ENCODE measurements around the gene ZNF668. TPM values are rescaled to one million over a fixed set of nuclear protein-coding genes. Genes with fewer than 3 reads are reported as not detected.

The ZNF668 gene
- total and polyA plus RNA-seq, 2 of the 13 experiments (the other 11 are each of a cell fraction or from before 2014, with no cell fraction given): 3.8 to 9.8 TPM

- TF ChIP-seq POLR2A (IDR thresholded peaks at IDR 0.05; ENCODE audit: insufficient read depth in 1 of 2, low read depth in 2 of 2, low read length in 2 of 2) (0 out of 4 replicates have a peak, but pooled peaks of 1 of the 2 experiments have one; percentile 17), ESRRA (CRISPR knock-in tag; IDR thresholded peaks at IDR 0.05; ENCODE audit: low read depth) (no peak), JUNB (CRISPR knock-in tag; IDR thresholded peaks at IDR 0.05; ENCODE audit: borderline replicate concordance) (no peak), ZNF207 (IDR thresholded peaks at IDR 0.05; ENCODE audit: borderline replicate concordance) (no peak), ZNF605 (CRISPR knock-in tag; IDR thresholded peaks at IDR 0.05) (peak; percentile 81), NCOA2 (CRISPR knock-in tag; IDR thresholded peaks at IDR 0.05) (no peak), SMYD3 (CRISPR knock-in tag; IDR thresholded peaks at IDR 0.05) (no peak), ZNF691 (CRISPR knock-in tag; IDR thresholded peaks at IDR 0.05; ENCODE audit: borderline replicate concordance, low read depth) (no peak), ZNF704 (CRISPR knock-in tag; IDR thresholded peaks at IDR 0.05; ENCODE audit: borderline replicate concordance) (no peak; the same call in 1 of the 2 replicates), ZNF891 (CRISPR knock-in tag; IDR thresholded peaks at IDR 0.05) (peak; percentile 86; the same call in 1 of the 2 replicates), ZNF205 (CRISPR knock-in tag; IDR thresholded peaks at IDR 0.05) (peak; percentile 100), ARNT2 (CRISPR knock-in tag; IDR thresholded peaks at IDR 0.05; ENCODE audit: low read depth) (no peak), XRCC5 (optimal IDR thresholded peaks at IDR 0.05; ENCODE audit: low read length) (no peak), THYN1 (CRISPR knock-in tag; IDR thresholded peaks at IDR 0.05; ENCODE audit: borderline replicate concordance, low read depth) (no peak), TP53 (CRISPR knock-in tag; conservative IDR thresholded peaks at IDR 0.05) (no peak)
- TF ChIP-seq, protein P1, sequence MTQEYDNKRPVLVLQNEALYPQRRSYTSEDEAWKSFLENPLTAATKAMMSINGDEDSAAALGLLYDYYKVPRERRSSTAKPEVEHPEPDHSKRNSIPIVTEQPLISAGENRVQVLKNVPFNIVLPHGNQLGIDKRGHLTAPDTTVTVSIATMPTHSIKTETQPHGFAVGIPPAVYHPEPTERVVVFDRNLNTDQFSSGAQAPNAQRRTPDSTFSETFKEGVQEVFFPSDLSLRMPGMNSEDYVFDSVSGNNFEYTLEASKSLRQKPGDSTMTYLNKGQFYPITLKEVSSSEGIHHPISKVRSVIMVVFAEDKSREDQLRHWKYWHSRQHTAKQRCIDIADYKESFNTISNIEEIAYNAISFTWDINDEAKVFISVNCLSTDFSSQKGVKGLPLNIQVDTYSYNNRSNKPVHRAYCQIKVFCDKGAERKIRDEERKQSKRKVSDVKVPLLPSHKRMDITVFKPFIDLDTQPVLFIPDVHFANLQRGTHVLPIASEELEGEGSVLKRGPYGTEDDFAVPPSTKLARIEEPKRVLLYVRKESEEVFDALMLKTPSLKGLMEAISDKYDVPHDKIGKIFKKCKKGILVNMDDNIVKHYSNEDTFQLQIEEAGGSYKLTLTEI (CRISPR knock-in tag; conservative IDR thresholded peaks at IDR 0.05): no peak
- TF ChIP-seq, protein P2, sequence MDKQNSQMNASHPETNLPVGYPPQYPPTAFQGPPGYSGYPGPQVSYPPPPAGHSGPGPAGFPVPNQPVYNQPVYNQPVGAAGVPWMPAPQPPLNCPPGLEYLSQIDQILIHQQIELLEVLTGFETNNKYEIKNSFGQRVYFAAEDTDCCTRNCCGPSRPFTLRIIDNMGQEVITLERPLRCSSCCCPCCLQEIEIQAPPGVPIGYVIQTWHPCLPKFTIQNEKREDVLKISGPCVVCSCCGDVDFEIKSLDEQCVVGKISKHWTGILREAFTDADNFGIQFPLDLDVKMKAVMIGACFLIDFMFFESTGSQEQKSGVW (CRISPR knock-in tag; IDR thresholded peaks at IDR 0.05; ENCODE audit: borderline replicate concordance): 0 out of 2 replicates have a peak, but pooled peaks have one; percentile 58
- TF ChIP-seq, protein P3, sequence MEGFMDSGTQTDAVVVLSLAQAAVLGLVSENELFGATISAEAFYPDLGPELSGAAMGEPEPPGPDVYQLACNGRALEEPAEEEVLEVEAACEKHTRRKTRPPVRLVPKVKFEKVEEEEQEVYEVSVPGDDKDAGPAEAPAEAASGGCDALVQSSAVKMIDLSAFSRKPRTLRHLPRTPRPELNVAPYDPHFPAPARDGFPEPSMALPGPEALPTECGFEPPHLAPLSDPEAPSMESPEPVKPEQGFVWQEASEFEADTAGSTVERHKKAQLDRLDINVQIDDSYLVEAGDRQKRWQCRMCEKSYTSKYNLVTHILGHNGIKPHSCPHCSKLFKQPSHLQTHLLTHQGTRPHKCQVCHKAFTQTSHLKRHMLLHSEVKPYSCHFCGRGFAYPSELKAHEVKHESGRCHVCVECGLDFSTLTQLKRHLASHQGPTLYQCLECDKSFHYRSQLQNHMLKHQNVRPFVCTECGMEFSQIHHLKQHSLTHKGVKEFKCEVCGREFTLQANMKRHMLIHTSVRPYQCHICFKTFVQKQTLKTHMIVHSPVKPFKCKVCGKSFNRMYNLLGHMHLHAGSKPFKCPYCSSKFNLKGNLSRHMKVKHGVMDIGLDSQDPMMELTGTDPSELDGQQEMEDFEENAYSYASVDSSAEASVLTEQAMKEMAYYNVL (CRISPR knock-in tag; IDR thresholded peaks at IDR 0.05; ENCODE audit: borderline replicate concordance): no peak
- TF ChIP-seq, protein P4, sequence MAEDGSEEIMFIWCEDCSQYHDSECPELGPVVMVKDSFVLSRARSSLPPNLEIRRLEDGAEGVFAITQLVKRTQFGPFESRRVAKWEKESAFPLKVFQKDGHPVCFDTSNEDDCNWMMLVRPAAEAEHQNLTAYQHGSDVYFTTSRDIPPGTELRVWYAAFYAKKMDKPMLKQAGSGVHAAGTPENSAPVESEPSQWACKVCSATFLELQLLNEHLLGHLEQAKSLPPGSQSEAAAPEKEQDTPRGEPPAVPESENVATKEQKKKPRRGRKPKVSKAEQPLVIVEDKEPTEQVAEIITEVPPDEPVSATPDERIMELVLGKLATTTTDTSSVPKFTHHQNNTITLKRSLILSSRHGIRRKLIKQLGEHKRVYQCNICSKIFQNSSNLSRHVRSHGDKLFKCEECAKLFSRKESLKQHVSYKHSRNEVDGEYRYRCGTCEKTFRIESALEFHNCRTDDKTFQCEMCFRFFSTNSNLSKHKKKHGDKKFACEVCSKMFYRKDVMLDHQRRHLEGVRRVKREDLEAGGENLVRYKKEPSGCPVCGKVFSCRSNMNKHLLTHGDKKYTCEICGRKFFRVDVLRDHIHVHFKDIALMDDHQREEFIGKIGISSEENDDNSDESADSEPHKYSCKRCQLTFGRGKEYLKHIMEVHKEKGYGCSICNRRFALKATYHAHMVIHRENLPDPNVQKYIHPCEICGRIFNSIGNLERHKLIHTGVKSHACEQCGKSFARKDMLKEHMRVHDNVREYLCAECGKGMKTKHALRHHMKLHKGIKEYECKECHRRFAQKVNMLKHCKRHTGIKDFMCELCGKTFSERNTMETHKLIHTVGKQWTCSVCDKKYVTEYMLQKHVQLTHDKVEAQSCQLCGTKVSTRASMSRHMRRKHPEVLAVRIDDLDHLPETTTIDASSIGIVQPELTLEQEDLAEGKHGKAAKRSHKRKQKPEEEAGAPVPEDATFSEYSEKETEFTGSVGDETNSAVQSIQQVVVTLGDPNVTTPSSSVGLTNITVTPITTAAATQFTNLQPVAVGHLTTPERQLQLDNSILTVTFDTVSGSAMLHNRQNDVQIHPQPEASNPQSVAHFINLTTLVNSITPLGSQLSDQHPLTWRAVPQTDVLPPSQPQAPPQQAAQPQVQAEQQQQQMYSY (CRISPR knock-in tag; IDR thresholded peaks at IDR 0.05): no peak; the same call in 1 of the 2 replicates
Observed at GRCh38 chr16:31072540-31073141, 1.4 kb downstream of the ZNF668 start (continued).

Data from HepG2 (cell line).